ENCODE data around the gene ADGRG4. TPM values are rescaled to one million over a fixed set of nuclear protein-coding genes. Genes with fewer than 3 reads are reported as not detected.
"Not testable (repeated sequence)": the region's sequence is repeated elsewhere in the genome, so short reads cannot be mapped to it uniquely, and the experiment has no call there.

The ADGRG4 gene
- total RNA-seq, 1 donor from 2014 or later, result not detected

GRCh38 chrX:136431625-136432024, 130.9 kb downstream of the ADGRG4 start:
- Mint-ChIP-seq H3K27me3 (ENCODE audit: unreplicated experiment) (no peaks in the 10 kb centered on the region), H3K27ac (ENCODE audit: unreplicated experiment) (no peak overlapping the region), H3K36me3 (ENCODE audit: unreplicated experiment) (no peaks in the 10 kb centered on the region), H3K4me1 (ENCODE audit: low read depth, unreplicated experiment) (no peaks in the 10 kb centered on the region), H3K9me3 (ENCODE audit: unreplicated experiment) (no peaks in the 10 kb centered on the region), H3K4me3 (ENCODE audit: unreplicated experiment) (no peak overlapping the region)
- no peak for TF ChIP-seq CTCF (IDR thresholded peaks at IDR 0.05; ENCODE audit: partially characterized antibody, unreplicated experiment)
- no peak for DNase-seq

GRCh38 chrX:136437774-136438173, 137.0 kb downstream of the ADGRG4 start:
- no peaks in the 10 kb centered on the region for H3K9me3 Mint-ChIP-seq (ENCODE audit: unreplicated experiment)
- DNase-seq, result no peak
- TF ChIP-seq CTCF (IDR thresholded peaks at IDR 0.05; ENCODE audit: partially characterized antibody, unreplicated experiment), result no peak
- no peak overlapping the region for H3K4me3 Mint-ChIP-seq (ENCODE audit: unreplicated experiment)
- H3K4me1 Mint-ChIP-seq (ENCODE audit: low read depth, unreplicated experiment), result no peaks in the 10 kb centered on the region
- no peaks in the 10 kb centered on the region for H3K36me3 Mint-ChIP-seq (ENCODE audit: unreplicated experiment)
- peaks cover 1% of the 10 kb centered on the region for H3K27me3 Mint-ChIP-seq (ENCODE audit: unreplicated experiment)
- H3K27ac Mint-ChIP-seq (ENCODE audit: unreplicated experiment), result no peak overlapping the region

GRCh38 chrX:136438192-136438591, 137.4 kb downstream of the ADGRG4 start:
- Mint-ChIP-seq H3K27me3 (ENCODE audit: unreplicated experiment) (peaks cover 1% of the 10 kb centered on the region), H3K36me3 (ENCODE audit: unreplicated experiment) (no peaks in the 10 kb centered on the region), H3K4me3 (ENCODE audit: unreplicated experiment) (no peak overlapping the region), H3K9me3 (ENCODE audit: unreplicated experiment) (no peaks in the 10 kb centered on the region), H3K27ac (ENCODE audit: unreplicated experiment) (no peak overlapping the region), H3K4me1 (ENCODE audit: low read depth, unreplicated experiment) (no peaks in the 10 kb centered on the region)
- no peak for TF ChIP-seq CTCF (IDR thresholded peaks at IDR 0.05; ENCODE audit: partially characterized antibody, unreplicated experiment)
- DNase-seq, result no peak

- H3K36me3 Mint-ChIP-seq (ENCODE audit: unreplicated experiment); H3K4me3 Mint-ChIP-seq (ENCODE audit: unreplicated experiment); H3K4me1 Mint-ChIP-seq (ENCODE audit: low read depth, unreplicated experiment); H3K27ac Mint-ChIP-seq (ENCODE audit: unreplicated experiment); H3K9me3 Mint-ChIP-seq (ENCODE audit: unreplicated experiment); H3K27me3 Mint-ChIP-seq (ENCODE audit: unreplicated experiment); DNase-seq: not testable (repeated sequence)
Measured at GRCh38 chrX:136445674-136446073, 144.9 kb downstream of the ADGRG4 start.

GRCh38 chrX:136446208-136446607, 145.4 kb downstream of the ADGRG4 start:
- H3K4me3 Mint-ChIP-seq (ENCODE audit: unreplicated experiment), result no peak overlapping the region
- TF ChIP-seq CTCF (IDR thresholded peaks at IDR 0.05; ENCODE audit: partially characterized antibody, unreplicated experiment), result no peak
- no peak overlapping the region for H3K27ac Mint-ChIP-seq (ENCODE audit: unreplicated experiment)
- H3K9me3 Mint-ChIP-seq (ENCODE audit: unreplicated experiment), result no peaks in the 10 kb centered on the region
- no peaks in the 10 kb centered on the region for H3K27me3 Mint-ChIP-seq (ENCODE audit: unreplicated experiment)
- no peaks in the 10 kb centered on the region for H3K36me3 Mint-ChIP-seq (ENCODE audit: unreplicated experiment)
- no peaks in the 10 kb centered on the region for H3K4me1 Mint-ChIP-seq (ENCODE audit: low read depth, unreplicated experiment)
- DNase-seq, result no peak

GRCh38 chrX:136447308-136447707, 146.5 kb downstream of the ADGRG4 start:
- no peak for TF ChIP-seq CTCF (IDR thresholded peaks at IDR 0.05; ENCODE audit: partially characterized antibody, unreplicated experiment)
- no peaks in the 10 kb centered on the region for H3K36me3 Mint-ChIP-seq (ENCODE audit: unreplicated experiment)
- no peaks in the 10 kb centered on the region for H3K27me3 Mint-ChIP-seq (ENCODE audit: unreplicated experiment)
- no peak overlapping the region for H3K27ac Mint-ChIP-seq (ENCODE audit: unreplicated experiment)
- no peak overlapping the region for H3K4me3 Mint-ChIP-seq (ENCODE audit: unreplicated experiment)
- no peaks in the 10 kb centered on the region for H3K4me1 Mint-ChIP-seq (ENCODE audit: low read depth, unreplicated experiment)
- DNase-seq, result no peak
- no peaks in the 10 kb centered on the region for H3K9me3 Mint-ChIP-seq (ENCODE audit: unreplicated experiment)
